ENCODE results near the gene OTUD3. TPM values are rescaled to one million over a fixed set of nuclear protein-coding genes. Genes with fewer than 3 reads are reported as not detected.

OTUD3 gene
- total RNA-seq, 4 donors from 2014 or later: 5.8 to 8.2 (median 6.7) TPM

- WGBS, 2 donors: 81 to 92% methylated on average over 2 of the region's 2 CpGs
- Histone ChIP-seq H3K27me3 (no peaks in the 10 kb centered on the region), H3K4me1 (peaks cover 13 to 19% of the 10 kb centered on the region in 2 donors), H3K9me3 (no peaks in the 10 kb centered on the region), H3K36me3 (no peaks in the 10 kb centered on the region), H3K27ac (no peak overlapping the region), H3K4me3 (replicated peaks in 1 of 3) (no peak overlapping the region)
- no peak for DNase-seq
- no peak for TF ChIP-seq POLR2A (IDR thresholded peaks at IDR 0.05)
- TF ChIP-seq CTCF (IDR thresholded peaks at IDR 0.05): no peak
- intact Hi-C loops (cut with DNase I): loop anchor here (10.0 kb wide), 1 partner anchor 90 kb away; the partner anchor contains the start of gene TMCO4
Observed at GRCh38 chr1:19884312-19884711, 2.1 kb downstream of the OTUD3 start.

- H3K9me3 ChIP-seq: no peaks in the 10 kb centered on the region
- no peaks in the 10 kb centered on the region for H3K36me3 ChIP-seq
- no peaks in the 10 kb centered on the region for H3K27me3 ChIP-seq
- TF ChIP-seq CTCF (IDR thresholded peaks at IDR 0.05) (no peak), POLR2A (IDR thresholded peaks at IDR 0.05) (no peak)
- 93 to 99% methylated on average over 2 of the region's 2 CpGs for WGBS, 2 donors
- no peak for DNase-seq
- H3K4me3 ChIP-seq (replicated peaks in 1 of 3): no peak overlapping the region
- H3K27ac ChIP-seq: no peak overlapping the region
- intact Hi-C loops (cut with DNase I): loop anchor here (10.0 kb wide), 1 partner anchor 91 kb away; the partner anchor contains the start of gene TMCO4
- H3K4me1 ChIP-seq: peaks cover 18 to 20% of the 10 kb centered on the region in 2 donors
Observed at GRCh38 chr1:19885821-19886220, 3.6 kb downstream of the OTUD3 start.

- intact Hi-C loops (cut with DNase I): loop anchor here (10.0 kb wide), 1 partner anchor 93 kb away; the partner anchor contains the start of gene TMCO4
- no peak for TF ChIP-seq POLR2A (IDR thresholded peaks at IDR 0.05)
- no peak for TF ChIP-seq CTCF (IDR thresholded peaks at IDR 0.05)
- H3K27ac ChIP-seq: no peak overlapping the region
- no peak for DNase-seq
- 67 to 100% methylated on average over 1 of the region's 1 CpG for WGBS, 2 donors
- H3K36me3 ChIP-seq: peaks cover 0 to 2% of the 10 kb centered on the region in 2 donors
- no peak overlapping the region for H3K4me3 ChIP-seq (replicated peaks in 1 of 3)
- peaks cover 10 to 17% of the 10 kb centered on the region in 2 donors for H3K4me1 ChIP-seq
- H3K9me3 ChIP-seq: no peaks in the 10 kb centered on the region
- no peaks in the 10 kb centered on the region for H3K27me3 ChIP-seq
Observed at GRCh38 chr1:19888112-19888511, 5.9 kb downstream of the OTUD3 start.

- Histone ChIP-seq H3K36me3 (peaks cover 0 to 9% of the 10 kb centered on the region in 2 donors), H3K27ac (no peak overlapping the region), H3K27me3 (no peaks in the 10 kb centered on the region), H3K9me3 (no peaks in the 10 kb centered on the region), H3K4me3 (replicated peaks in 1 of 3) (no peak overlapping the region), H3K4me1 (peaks cover 0 to 8% of the 10 kb centered on the region in 2 donors)
- TF ChIP-seq CTCF (IDR thresholded peaks at IDR 0.05): no peak
- no peak for TF ChIP-seq POLR2A (IDR thresholded peaks at IDR 0.05)
- intact Hi-C loops (cut with DNase I): loop anchor here (10.0 kb wide), 1 partner anchor 95 kb away; the partner anchor contains the start of gene TMCO4
- no peak for DNase-seq
Observed at GRCh38 chr1:19889656-19890055, 7.5 kb downstream of the OTUD3 start.

GRCh38 chr1:19892129-19892528 is 9.9 kb downstream of the OTUD3 start:
- no peaks in the 10 kb centered on the region for H3K9me3 ChIP-seq
- WGBS, 2 donors: 97 to 98% methylated on average over 3 of the region's 3 CpGs
- no peak for DNase-seq
- H3K36me3 ChIP-seq: peaks cover 0 to 12% of the 10 kb centered on the region in 2 donors
- H3K4me1 ChIP-seq: peaks cover 0 to 8% of the 10 kb centered on the region in 2 donors
- no peak overlapping the region for H3K27ac ChIP-seq
- H3K27me3 ChIP-seq: no peaks in the 10 kb centered on the region
- intact Hi-C loops (cut with DNase I): no loop called here
- TF ChIP-seq CTCF (IDR thresholded peaks at IDR 0.05) (no peak), POLR2A (IDR thresholded peaks at IDR 0.05) (no peak)
- no peak overlapping the region for H3K4me3 ChIP-seq (replicated peaks in 1 of 3)
